ENCODE data around the gene CFAP53.

DNA sequence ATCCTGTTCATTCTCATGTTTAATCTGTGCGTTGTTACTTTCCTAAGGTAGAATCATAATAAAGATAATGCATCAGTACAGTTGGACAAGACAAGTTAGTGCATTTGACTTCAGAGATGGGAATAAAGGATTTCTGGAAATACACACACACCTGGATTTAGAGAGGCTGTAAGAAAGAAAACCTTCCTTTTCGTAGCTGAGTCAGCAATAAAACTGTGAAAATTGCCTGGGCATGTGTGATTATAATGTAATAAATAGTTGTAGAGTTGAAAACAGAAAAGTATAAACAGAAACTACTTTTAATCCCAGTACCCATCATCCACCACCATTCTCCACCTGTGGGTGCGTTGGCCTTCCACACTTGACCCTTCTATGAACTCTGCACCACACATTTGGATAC is 15.4 kb downstream of the CFAP53 start:
- TF ChIP-seq, protein P1, sequence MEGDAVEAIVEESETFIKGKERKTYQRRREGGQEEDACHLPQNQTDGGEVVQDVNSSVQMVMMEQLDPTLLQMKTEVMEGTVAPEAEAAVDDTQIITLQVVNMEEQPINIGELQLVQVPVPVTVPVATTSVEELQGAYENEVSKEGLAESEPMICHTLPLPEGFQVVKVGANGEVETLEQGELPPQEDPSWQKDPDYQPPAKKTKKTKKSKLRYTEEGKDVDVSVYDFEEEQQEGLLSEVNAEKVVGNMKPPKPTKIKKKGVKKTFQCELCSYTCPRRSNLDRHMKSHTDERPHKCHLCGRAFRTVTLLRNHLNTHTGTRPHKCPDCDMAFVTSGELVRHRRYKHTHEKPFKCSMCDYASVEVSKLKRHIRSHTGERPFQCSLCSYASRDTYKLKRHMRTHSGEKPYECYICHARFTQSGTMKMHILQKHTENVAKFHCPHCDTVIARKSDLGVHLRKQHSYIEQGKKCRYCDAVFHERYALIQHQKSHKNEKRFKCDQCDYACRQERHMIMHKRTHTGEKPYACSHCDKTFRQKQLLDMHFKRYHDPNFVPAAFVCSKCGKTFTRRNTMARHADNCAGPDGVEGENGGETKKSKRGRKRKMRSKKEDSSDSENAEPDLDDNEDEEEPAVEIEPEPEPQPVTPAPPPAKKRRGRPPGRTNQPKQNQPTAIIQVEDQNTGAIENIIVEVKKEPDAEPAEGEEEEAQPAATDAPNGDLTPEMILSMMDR (conservative IDR thresholded peaks at IDR 0.05; ENCODE audit: low read depth, low read length): no peak
- TF ChIP-seq CHD1 (IDR thresholded peaks at IDR 0.05; ENCODE audit: low read depth, low read length) (no peak), NFE2L2 (IDR thresholded peaks at IDR 0.05; ENCODE audit: low read depth, low read length) (no peak), POLR2A (IDR thresholded peaks at IDR 0.05; ENCODE audit: low read depth, low read length) (no peak), CEBPB (IDR thresholded peaks at IDR 0.05; ENCODE audit: low read depth, low read length) (no peak), FOS (IDR thresholded peaks at IDR 0.05; ENCODE audit: low read depth, low read length) (no peak), RFX5 (IDR thresholded peaks at IDR 0.05; ENCODE audit: low read depth, low read length) (no peak)
- TF ChIP-seq, protein P2, sequence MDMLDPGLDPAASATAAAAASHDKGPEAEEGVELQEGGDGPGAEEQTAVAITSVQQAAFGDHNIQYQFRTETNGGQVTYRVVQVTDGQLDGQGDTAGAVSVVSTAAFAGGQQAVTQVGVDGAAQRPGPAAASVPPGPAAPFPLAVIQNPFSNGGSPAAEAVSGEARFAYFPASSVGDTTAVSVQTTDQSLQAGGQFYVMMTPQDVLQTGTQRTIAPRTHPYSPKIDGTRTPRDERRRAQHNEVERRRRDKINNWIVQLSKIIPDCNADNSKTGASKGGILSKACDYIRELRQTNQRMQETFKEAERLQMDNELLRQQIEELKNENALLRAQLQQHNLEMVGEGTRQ (IDR thresholded peaks at IDR 0.05; ENCODE audit: low read depth, low read length): no peak
